Measurements from ENCODE around the gene ZDHHC14. TPM values are rescaled to one million over a fixed set of nuclear protein-coding genes. Genes with fewer than 3 reads are reported as not detected.

The ZDHHC14 gene
- total RNA-seq, 2 experiments from 2014 or later, result 10.7 to 12.1 TPM

- ChIA-PET CTCF (no interaction called here), POLR2A (no interaction called here)
- no peak for DNase-seq
- no peak overlapping the region for H3K27ac Mint-ChIP-seq
- H3K27me3 Mint-ChIP-seq (ENCODE audit: low read depth), result peaks cover 9% of the 10 kb centered on the region
- peaks cover 2% of the 10 kb centered on the region for H3K36me3 Mint-ChIP-seq (ENCODE audit: low read depth)
- no peak for ATAC-seq
- H3K4me3 Mint-ChIP-seq, result no peak overlapping the region
- H3K9me3 Mint-ChIP-seq (ENCODE audit: insufficient read depth), result no peaks in the 10 kb centered on the region
- H3K4me1 Mint-ChIP-seq (ENCODE audit: low read depth), result peaks cover 58% of the 10 kb centered on the region
Measured at GRCh38 chr6:157488716-157489118, 107.7 kb downstream of the ZDHHC14 start.

GRCh38 chr6:157490611-157491269, 109.8 kb downstream of the ZDHHC14 start:
- H3K9me3 Mint-ChIP-seq (ENCODE audit: insufficient read depth), result no peaks in the 10 kb centered on the region
- peaks cover 9% of the 10 kb centered on the region for H3K27me3 Mint-ChIP-seq (ENCODE audit: low read depth)
- no peak overlapping the region for H3K4me3 Mint-ChIP-seq
- DNase-seq (no peak), ATAC-seq (no peak)
- H3K4me1 Mint-ChIP-seq (ENCODE audit: low read depth), result peaks cover 59% of the 10 kb centered on the region
- POLR2A ChIA-PET, result no interaction called here
- no peak overlapping the region for H3K27ac Mint-ChIP-seq
- CTCF ChIA-PET, result interaction anchor here (1.0 kb wide), 1 partner anchor 9 kb away, joined by 3 read pairs; no protein-coding TSS in a partner anchor
- peaks cover 3% of the 10 kb centered on the region for H3K36me3 Mint-ChIP-seq (ENCODE audit: low read depth)

GRCh38 chr6:157491571-157492232, 110.7 kb downstream of the ZDHHC14 start:
- Mint-ChIP-seq H3K4me1 (ENCODE audit: low read depth) (peaks cover 54% of the 10 kb centered on the region), H3K9me3 (ENCODE audit: insufficient read depth) (peaks cover 4% of the 10 kb centered on the region), H3K4me3 (no peak overlapping the region), H3K27ac (no peak overlapping the region), H3K36me3 (ENCODE audit: low read depth) (peaks cover 3% of the 10 kb centered on the region), H3K27me3 (ENCODE audit: low read depth) (peaks cover 9% of the 10 kb centered on the region)
- ATAC-seq, result no peak
- CTCF ChIA-PET, result no interaction called here
- no peak for DNase-seq
- POLR2A ChIA-PET, result no interaction called here

- ChIA-PET POLR2A (no interaction called here), CTCF (no interaction called here)
- Mint-ChIP-seq H3K27ac (no peak overlapping the region), H3K4me3 (no peak overlapping the region), H3K9me3 (ENCODE audit: insufficient read depth) (peaks cover 4% of the 10 kb centered on the region), H3K36me3 (ENCODE audit: low read depth) (peaks cover 6% of the 10 kb centered on the region), H3K4me1 (ENCODE audit: low read depth) (peaks cover 53% of the 10 kb centered on the region), H3K27me3 (ENCODE audit: low read depth) (peaks cover 9% of the 10 kb centered on the region)
- DNase-seq (no peak), ATAC-seq (no peak)
Measured at GRCh38 chr6:157492249-157492648, 111.3 kb downstream of the ZDHHC14 start.

GRCh38 chr6:157492741-157493140, 111.8 kb downstream of the ZDHHC14 start:
- ATAC-seq (no peak), DNase-seq (no peak)
- Mint-ChIP-seq H3K27ac (no peak overlapping the region), H3K36me3 (ENCODE audit: low read depth) (peaks cover 11% of the 10 kb centered on the region), H3K4me3 (no peak overlapping the region), H3K9me3 (ENCODE audit: insufficient read depth) (peaks cover 4% of the 10 kb centered on the region), H3K4me1 (ENCODE audit: low read depth) (peaks cover 54% of the 10 kb centered on the region), H3K27me3 (ENCODE audit: low read depth) (peaks cover 9% of the 10 kb centered on the region)
- POLR2A ChIA-PET, result no interaction called here
- CTCF ChIA-PET, result no interaction called here

GRCh38 chr6:157493173-157493572, 112.2 kb downstream of the ZDHHC14 start:
- H3K4me3 Mint-ChIP-seq, result no peak overlapping the region
- no peak for DNase-seq
- H3K9me3 Mint-ChIP-seq (ENCODE audit: insufficient read depth), result peaks cover 4% of the 10 kb centered on the region
- ATAC-seq, result no peak
- POLR2A ChIA-PET, result no interaction called here
- H3K4me1 Mint-ChIP-seq (ENCODE audit: low read depth), result peaks cover 53% of the 10 kb centered on the region
- CTCF ChIA-PET, result no interaction called here
- peaks cover 9% of the 10 kb centered on the region for H3K27me3 Mint-ChIP-seq (ENCODE audit: low read depth)
- H3K27ac Mint-ChIP-seq, result no peak overlapping the region
- H3K36me3 Mint-ChIP-seq (ENCODE audit: low read depth), result peaks cover 12% of the 10 kb centered on the region

GRCh38 chr6:157493576-157493975, 112.6 kb downstream of the ZDHHC14 start:
- ChIA-PET POLR2A (no interaction called here), CTCF (no interaction called here)
- DNase-seq (no peak), ATAC-seq (no peak)
- Mint-ChIP-seq H3K36me3 (ENCODE audit: low read depth) (peaks cover 14% of the 10 kb centered on the region), H3K4me3 (no peak overlapping the region), H3K27me3 (ENCODE audit: low read depth) (peaks cover 9% of the 10 kb centered on the region), H3K27ac (no peak overlapping the region), H3K4me1 (ENCODE audit: low read depth) (peaks cover 53% of the 10 kb centered on the region), H3K9me3 (ENCODE audit: insufficient read depth) (peaks cover 4% of the 10 kb centered on the region)

GRCh38 chr6:157494132-157494710, 113.2 kb downstream of the ZDHHC14 start:
- DNase-seq (no peak), ATAC-seq (no peak)
- POLR2A ChIA-PET, result no interaction called here
- Mint-ChIP-seq H3K9me3 (ENCODE audit: insufficient read depth) (peaks cover 4% of the 10 kb centered on the region), H3K36me3 (ENCODE audit: low read depth) (peaks cover 17% of the 10 kb centered on the region), H3K27me3 (ENCODE audit: low read depth) (peaks cover 9% of the 10 kb centered on the region), H3K27ac (no peak overlapping the region), H3K4me3 (no peak overlapping the region), H3K4me1 (ENCODE audit: low read depth) (peaks cover 52% of the 10 kb centered on the region)
- CTCF ChIA-PET, result interaction anchor here (1.4 kb wide), 1 partner anchor 179 kb away, joined by 3 read pairs; no protein-coding TSS in a partner anchor

- ATAC-seq, result no peak
- CTCF ChIA-PET, result no interaction called here
- H3K4me3 Mint-ChIP-seq, result no peak overlapping the region
- DNase-seq, result no peak
- peaks cover 4% of the 10 kb centered on the region for H3K9me3 Mint-ChIP-seq (ENCODE audit: insufficient read depth)
- H3K27ac Mint-ChIP-seq, result no peak overlapping the region
- no peaks in the 10 kb centered on the region for H3K27me3 Mint-ChIP-seq (ENCODE audit: low read depth)
- peaks cover 44% of the 10 kb centered on the region for H3K4me1 Mint-ChIP-seq (ENCODE audit: low read depth)
- POLR2A ChIA-PET, result no interaction called here
- peaks cover 24% of the 10 kb centered on the region for H3K36me3 Mint-ChIP-seq (ENCODE audit: low read depth)
Measured at GRCh38 chr6:157496534-157497095, 115.6 kb downstream of the ZDHHC14 start.

GRCh38 chr6:157497579-157497978, 116.6 kb downstream of the ZDHHC14 start:
- no peak for DNase-seq
- CTCF ChIA-PET, result no interaction called here
- POLR2A ChIA-PET, result interaction anchor here (0.6 to 0.7 kb wide), 2 partner anchors 27 to 441 kb away, joined by 3 to 4 read pairs; no protein-coding TSS in a partner anchor
- Mint-ChIP-seq H3K9me3 (ENCODE audit: insufficient read depth) (peaks cover 4% of the 10 kb centered on the region), H3K36me3 (ENCODE audit: low read depth) (peaks cover 28% of the 10 kb centered on the region), H3K4me3 (no peak overlapping the region), H3K27ac (no peak overlapping the region), H3K4me1 (ENCODE audit: low read depth) (peaks cover 41% of the 10 kb centered on the region), H3K27me3 (ENCODE audit: low read depth) (no peaks in the 10 kb centered on the region)
- ATAC-seq, result no peak

GRCh38 chr6:157498817-157499216, 117.8 kb downstream of the ZDHHC14 start:
- POLR2A ChIA-PET, result interaction anchor here (1.4 kb wide), 1 partner anchor 12 kb away, joined by 3 read pairs; no protein-coding TSS in a partner anchor
- H3K27me3 Mint-ChIP-seq (ENCODE audit: low read depth), result no peaks in the 10 kb centered on the region
- peaks cover 34% of the 10 kb centered on the region for H3K36me3 Mint-ChIP-seq (ENCODE audit: low read depth)
- no peak for ATAC-seq
- no peak overlapping the region for H3K27ac Mint-ChIP-seq
- DNase-seq, result no peak
- CTCF ChIA-PET, result interaction anchor here (1.1 kb wide), 1 partner anchor 28 kb away, joined by 3 read pairs; no protein-coding TSS in a partner anchor
- H3K4me1 Mint-ChIP-seq (ENCODE audit: low read depth), result peaks cover 45% of the 10 kb centered on the region
- H3K9me3 Mint-ChIP-seq (ENCODE audit: insufficient read depth), result peaks cover 10% of the 10 kb centered on the region
- H3K4me3 Mint-ChIP-seq, result no peak overlapping the region

GRCh38 chr6:157500022-157500421, 119.0 kb downstream of the ZDHHC14 start:
- H3K27ac Mint-ChIP-seq, result no peak overlapping the region
- CTCF ChIA-PET, result no interaction called here

More at GRCh38 chr6:157500022-157500421, 119.0 kb downstream of the ZDHHC14 start:
- H3K4me1 Mint-ChIP-seq (ENCODE audit: low read depth), result peaks cover 40% of the 10 kb centered on the region
- peaks cover 37% of the 10 kb centered on the region for H3K36me3 Mint-ChIP-seq (ENCODE audit: low read depth)
- peaks cover 14% of the 10 kb centered on the region for H3K9me3 Mint-ChIP-seq (ENCODE audit: insufficient read depth)
- H3K4me3 Mint-ChIP-seq, result no peak overlapping the region
- no peak for ATAC-seq
- H3K27me3 Mint-ChIP-seq (ENCODE audit: low read depth), result no peaks in the 10 kb centered on the region
- no peak for DNase-seq
- POLR2A ChIA-PET, result no interaction called here
